IMR-90 (cell line): ENCODE data around the gene SLC6A12. TPM values are rescaled to one million over a fixed set of nuclear protein-coding genes. Genes with fewer than 3 reads are reported as not detected.

Experiments used
- ATAC-seq: fragments of 200-7000 bp; cut with Tn5 transposase; 2 replicates; pipeline ENCODE4 v1.9.1; 2020; ENCODE audit warnings: low read depth, mild to moderate bottlenecking, moderate library complexity
- BruUV-seq: library from RNA; stranded (reverse); fragments of 400-500 nt; replicated peaks from 2 replicates; lab custom pipeline; 2021; lab: Mats Ljungman, UMichigan
- CTCF ChIA-PET: fragments of 300-600 bp; formaldehyde crosslinking; extraction: SDS; loops from one replicate; lab custom pipeline; 2021; ENCODE audit warnings: antibody characterized with exemption; lab: Yijun Ruan, JAX
- POLR2A ChIA-PET: fragments of 300-600 bp; sonication (Branson Sonifier 250); formaldehyde crosslinking; loops from one replicate; lab custom pipeline; 2022; ENCODE audit warnings: antibody characterized with exemption; ENCODE audit not compliant: unreplicated experiment; lab: Charles Lee
- DNase-seq: peaks from one replicate; pipeline ENCODE4 v3.0.0; 2013
- H2AFZ ChIP-seq: replicated peaks from 2 replicates; pipeline ENCODE3; 2013; ENCODE audit warnings: low read length, mild to moderate bottlenecking; ENCODE audit not compliant: poor library complexity
- H2AK5ac ChIP-seq: 2 replicates; pipeline ENCODE4 v1.6.1; 2013; ENCODE audit warnings: low read depth, low read length, inconsistent platforms
- H2AK9ac ChIP-seq: replicated peaks from 2 replicates; pipeline ENCODE3; 2013; ENCODE audit warnings: mild to moderate bottlenecking, low read depth, low read length, moderate library complexity; ENCODE audit not compliant: poor library complexity
- H2BK120ac ChIP-seq: 2 replicates; pipeline ENCODE4 v1.6.1; 2013; ENCODE audit warnings: low read depth, low read length, inconsistent platforms
- H2BK15ac ChIP-seq: 3 replicates; pipeline ENCODE4 v1.6.1; 2013; ENCODE audit warnings: low read depth, low read length, inconsistent platforms
- H2BK20ac ChIP-seq: 2 replicates; pipeline ENCODE4 v1.6.1; 2013; ENCODE audit warnings: low read depth, mild to moderate bottlenecking, inconsistent platforms, low read length, moderate library complexity
- H2BK5ac ChIP-seq: 2 replicates; pipeline ENCODE4 v1.6.1; 2013; ENCODE audit warnings: mild to moderate bottlenecking, low read depth, low read length, inconsistent platforms; ENCODE audit not compliant: poor library complexity, severe bottlenecking
- H3K14ac ChIP-seq: replicated peaks from 2 replicates; pipeline ENCODE4 v1.6.1; 2013; ENCODE audit warnings: low read depth, low read length, inconsistent platforms
- H3K18ac ChIP-seq: 2 replicates; pipeline ENCODE4 v1.6.1; 2013; ENCODE audit warnings: low read depth, low read length, control low read depth
- H3K23ac ChIP-seq: 2 replicates; pipeline ENCODE4 v1.6.1; 2013; ENCODE audit warnings: low read depth, low read length, inconsistent platforms
- H3K27ac ChIP-seq: 2 replicates; pipeline ENCODE4 v1.5.1; 2013; ENCODE audit warnings: mild to moderate bottlenecking, control low read depth, low read length; ENCODE audit not compliant: insufficient read depth
- H3K27me3 ChIP-seq: 2 replicates; pipeline ENCODE4 v1.6.1; 2013; ENCODE audit warnings: low read length; ENCODE audit not compliant: control insufficient read depth, insufficient read depth
- H3K36me3 ChIP-seq: 2 replicates; pipeline ENCODE4 v1.6.1; 2013; ENCODE audit warnings: low read length, mixed read lengths; ENCODE audit not compliant: control insufficient read depth, insufficient read depth
- H3K4ac ChIP-seq: 2 replicates; pipeline ENCODE4 v1.6.1; 2013; ENCODE audit warnings: low read depth, low read length, inconsistent platforms
- H3K4me1 ChIP-seq: 2 replicates; pipeline ENCODE4 v1.6.1; 2013; ENCODE audit warnings: low read length, mixed read lengths; ENCODE audit not compliant: control insufficient read depth, insufficient read depth
- H3K4me2 ChIP-seq: 2 replicates; pipeline ENCODE4 v1.6.1; 2013; ENCODE audit warnings: low read depth, mild to moderate bottlenecking, control low read depth, low read length, moderate library complexity
- H3K4me3 ChIP-seq: 2 replicates; pipeline ENCODE4 v1.5.1; 2013; ENCODE audit warnings: low read depth, mild to moderate bottlenecking, control low read depth, low read length, moderate library complexity; ENCODE audit not compliant: insufficient read depth
- H3K56ac ChIP-seq: 2 replicates; pipeline ENCODE4 v1.6.1; 2013; ENCODE audit warnings: low read length, inconsistent platforms; ENCODE audit not compliant: insufficient read depth; ENCODE audit errors: extremely low read depth
- H3K79me1 ChIP-seq, 2 experiments: 2 replicates each; pipeline ENCODE4 v1.6.1; 2013; ENCODE audit warnings: low read length in 2 of 2, inconsistent platforms in 1 of 2, low read depth in 1 of 2
- H3K9ac ChIP-seq: 2 replicates; pipeline ENCODE4 v1.6.1; 2013; ENCODE audit warnings: low read depth, low read length, control low read depth
- H3K9me1 ChIP-seq: 2 replicates; pipeline ENCODE4 v1.6.1; 2013; ENCODE audit warnings: low read length, inconsistent platforms; ENCODE audit not compliant: insufficient read depth
- H3K9me3 ChIP-seq: 2 replicates; pipeline ENCODE4 v1.6.1; 2013; ENCODE audit warnings: low read length; ENCODE audit not compliant: control insufficient read depth, insufficient read depth
- H4K20me1 ChIP-seq: 2 replicates; pipeline ENCODE4 v1.6.1; 2013; ENCODE audit warnings: low read length, inconsistent platforms; ENCODE audit not compliant: insufficient read depth
- H4K5ac ChIP-seq: 2 replicates; pipeline ENCODE4 v1.6.1; 2013; ENCODE audit warnings: mild to moderate bottlenecking, low read depth, low read length, control low read depth
- H4K8ac ChIP-seq, 2 experiments: 2 replicates each; pipeline ENCODE4 v1.6.1; 2013; ENCODE audit warnings: low read depth in 2 of 2, low read length in 2 of 2, control low read depth in 1 of 2, inconsistent platforms in 1 of 2
- H4K91ac ChIP-seq: 2 replicates; pipeline ENCODE4 v1.6.1; 2013; ENCODE audit warnings: low read depth, low read length, inconsistent platforms; ENCODE audit not compliant: insufficient read depth
- BHLHE40 ChIP-seq: fragments of 150-350 bp; IDR thresholded peaks from 2 replicates; pipeline ENCODE4 v1.6.1; 2016; ENCODE audit warnings: mild to moderate bottlenecking, low read depth, low read length
- CEBPB ChIP-seq: IDR thresholded peaks from 2 replicates; pipeline ENCODE4 v1.6.1; 2012; ENCODE audit warnings: low read depth, low read length, improper control_type of control experiment
- CHD1 ChIP-seq: IDR thresholded peaks from 2 replicates; pipeline ENCODE4 v1.6.1; 2012; ENCODE audit warnings: low read depth, low read length, improper control_type of control experiment
- FOS ChIP-seq: fragments of 150-350 bp; IDR thresholded peaks from 2 replicates; pipeline ENCODE4 v1.6.1; 2016; ENCODE audit warnings: low read depth, low read length
- MAFK ChIP-seq: IDR thresholded peaks from 2 replicates; pipeline ENCODE4 v1.6.1; 2012; ENCODE audit warnings: low read depth, low read length, improper control_type of control experiment
- MAZ ChIP-seq: IDR thresholded peaks from 2 replicates; pipeline ENCODE4 v1.6.1; 2012; ENCODE audit warnings: low read depth, mild to moderate bottlenecking, low read length, improper control_type of control experiment, moderate library complexity, borderline replicate concordance
- MXI1 ChIP-seq: IDR thresholded peaks from 2 replicates; pipeline ENCODE4 v1.6.1; 2012; ENCODE audit warnings: low read depth, mild to moderate bottlenecking, low read length, moderate library complexity, borderline replicate concordance
- NFE2L2 ChIP-seq: fragments of 150-350 bp; IDR thresholded peaks from 2 replicates; pipeline ENCODE4 v1.6.1; 2016; ENCODE audit warnings: low read depth, mild to moderate bottlenecking, low read length
- POLR2A ChIP-seq: IDR thresholded peaks from 2 replicates; pipeline ENCODE4 v1.6.1; 2012; ENCODE audit warnings: mild to moderate bottlenecking, low read depth, low read length
- RAD21 ChIP-seq: IDR thresholded peaks from 2 replicates; pipeline ENCODE4 v1.6.1; 2012; ENCODE audit warnings: low read length, improper control_type of control experiment
- RCOR1 ChIP-seq: IDR thresholded peaks from 2 replicates; pipeline ENCODE4 v1.6.1; 2012; ENCODE audit warnings: mild to moderate bottlenecking, low read length, improper control_type of control experiment; ENCODE audit not compliant: insufficient replicate concordance
- RFX5 ChIP-seq: IDR thresholded peaks from 2 replicates; pipeline ENCODE4 v1.8.0; 2012; ENCODE audit warnings: low read depth, mild to moderate bottlenecking, low read length, moderate library complexity
- SMC3 ChIP-seq: fragments of 150-350 bp; IDR thresholded peaks from 2 replicates; pipeline ENCODE4 v1.6.1; 2016; ENCODE audit warnings: low read depth, mild to moderate bottlenecking, antibody characterized with exemption, low read length, moderate library complexity
- WGBS, 2 experiments: methylation state at CpG; one replicate each; pipeline versions ENCODE4 v1.1.5 to v1.1.7; 2013; ENCODE audit warnings: missing lambda C conversion rate in 2 of 2; ENCODE audit not compliant: insufficient read length in 1 of 2; ENCODE audit errors: extremely low coverage in 2 of 2; 5-methylcytosine and 5-hydroxymethylcytosine counted together
- dilution Hi-C: fragments of 300-500 bp; cut with HindIII; formaldehyde crosslinking; loops from one replicate; pipeline ENCODE4 v1.14.3; 2018; ENCODE audit warnings: low sequenced_read_pairs; ENCODE audit not compliant: unreplicated experiment
- in situ Hi-C: fragments of 300-500 bp; cut with MboI; formaldehyde crosslinking; loops from 3 replicates; pipeline ENCODE4 v1.14.3; 2019; ENCODE audit warnings: low sequenced_read_pairs, inconsistent platforms, mixed read lengths
- intact Hi-C: fragments of 100-400 bp; cut with micrococcal nuclease; formaldehyde crosslinking; loops from 2 replicates; pipeline ENCODE4 v1.10.0; 2022
- polyA plus RNA-seq, 3 experiments: library from polyadenylated mRNA; depleted of rRNA; stranded (reverse); fragments of >200 nt; gene quantifications; 2 replicates each; pipeline ENCODE4 v1.2.3, GENCODE V29; 2012; ENCODE audit warnings: low replicate concordance in 1 of 3
- total RNA-seq: library from RNA; depleted of rRNA; stranded (reverse); fragments of >200 nt; gene quantifications from 2 replicates; pipeline ENCODE4 v1.2.3, GENCODE V29; 2012
- TF ChIP-seq, protein P1 (sequence below): conservative IDR thresholded peaks from 2 replicates; pipeline ENCODE4 v1.5.1; 2012; ENCODE audit warnings: mild to moderate bottlenecking, low read depth, low read length, improper control_type of control experiment
- TF ChIP-seq, protein P2 (sequence below): fragments of 150-350 bp; IDR thresholded peaks from 2 replicates; pipeline ENCODE4 v1.6.1; 2017; ENCODE audit warnings: mild to moderate bottlenecking, antibody characterized with exemption, low read length, low read depth
- TF ChIP-seq, protein P3 (sequence below): fragments of 150-350 bp; IDR thresholded peaks from 2 replicates; pipeline ENCODE4 v1.6.1; 2016; ENCODE audit warnings: low read depth, mild to moderate bottlenecking, low read length, moderate library complexity, borderline replicate concordance

SLC6A12 gene
- total and polyA plus RNA-seq, 2 of the 4 experiments (the other 2 are of a cell fraction) = not detected

DNA sequence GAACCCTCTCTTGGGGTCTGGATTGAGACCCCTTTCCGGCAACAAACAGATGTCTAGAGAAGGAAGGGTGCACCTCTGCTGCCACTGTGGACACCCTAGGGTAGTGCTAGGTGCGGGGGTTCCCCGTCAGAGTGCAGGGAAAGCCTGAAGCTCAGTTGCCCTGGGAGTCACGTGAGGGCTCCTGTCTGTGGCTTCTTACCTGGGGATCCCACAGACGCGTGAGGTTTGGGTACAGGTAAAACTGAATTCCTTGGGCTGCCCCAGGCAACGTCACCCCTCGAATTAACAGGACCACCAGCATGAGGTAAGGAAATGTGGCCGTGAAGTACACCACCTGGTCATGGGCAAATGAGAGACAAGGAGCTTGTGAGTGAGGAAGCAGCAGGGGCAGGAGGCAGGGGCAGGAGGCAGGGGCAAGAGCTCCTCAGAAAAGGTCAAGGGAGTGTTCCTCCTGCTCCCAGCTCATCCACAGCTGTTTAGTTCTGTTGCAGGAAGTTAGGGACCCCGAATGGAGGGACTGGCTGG is 21.0 kb upstream of the SLC6A12 start:
- in situ Hi-C loops = no loop called here
- dilution Hi-C loops = no loop called here
- ChIA-PET CTCF (no interaction called here), POLR2A (no interaction called here)
- Histone ChIP-seq H4K8ac (no peak overlapping the region), H3K27ac (no peak overlapping the region), H3K4me1 (no peaks in the 10 kb centered on the region), H3K79me1 (no peaks in the 10 kb centered on the region), H2BK20ac (no peak overlapping the region), H4K5ac (no peak overlapping the region), H2AK9ac (no peak overlapping the region), H3K4ac (no peak overlapping the region), H3K36me3 (no peaks in the 10 kb centered on the region), H2BK15ac (no peak overlapping the region), H2BK5ac (no peak overlapping the region), H3K23ac (no peak overlapping the region), H3K9me1 (no peaks in the 10 kb centered on the region), H2AFZ (no peak overlapping the region), H2BK120ac (no peak overlapping the region), H3K56ac (no peak overlapping the region), H3K9me3 (peaks cover 18% of the 10 kb centered on the region), H4K91ac (no peak overlapping the region), H3K27me3 (peaks cover 43% of the 10 kb centered on the region), H4K20me1 (no peaks in the 10 kb centered on the region), H3K4me3 (no peak overlapping the region), H3K4me2 (no peak overlapping the region), H3K14ac (no peak overlapping the region), H3K18ac (no peak overlapping the region), H2AK5ac (no peak overlapping the region), H3K9ac (no peak overlapping the region)
- TF ChIP-seq RCOR1 (no peak), POLR2A (no peak), NFE2L2 (no peak), MAFK (no peak), MAZ (no peak), FOS (no peak), MXI1 (no peak), SMC3 (no peak), RAD21 (no peak), CEBPB (no peak), CHD1 (no peak), RFX5 (no peak), BHLHE40 (no peak)
- TF ChIP-seq, protein P1, sequence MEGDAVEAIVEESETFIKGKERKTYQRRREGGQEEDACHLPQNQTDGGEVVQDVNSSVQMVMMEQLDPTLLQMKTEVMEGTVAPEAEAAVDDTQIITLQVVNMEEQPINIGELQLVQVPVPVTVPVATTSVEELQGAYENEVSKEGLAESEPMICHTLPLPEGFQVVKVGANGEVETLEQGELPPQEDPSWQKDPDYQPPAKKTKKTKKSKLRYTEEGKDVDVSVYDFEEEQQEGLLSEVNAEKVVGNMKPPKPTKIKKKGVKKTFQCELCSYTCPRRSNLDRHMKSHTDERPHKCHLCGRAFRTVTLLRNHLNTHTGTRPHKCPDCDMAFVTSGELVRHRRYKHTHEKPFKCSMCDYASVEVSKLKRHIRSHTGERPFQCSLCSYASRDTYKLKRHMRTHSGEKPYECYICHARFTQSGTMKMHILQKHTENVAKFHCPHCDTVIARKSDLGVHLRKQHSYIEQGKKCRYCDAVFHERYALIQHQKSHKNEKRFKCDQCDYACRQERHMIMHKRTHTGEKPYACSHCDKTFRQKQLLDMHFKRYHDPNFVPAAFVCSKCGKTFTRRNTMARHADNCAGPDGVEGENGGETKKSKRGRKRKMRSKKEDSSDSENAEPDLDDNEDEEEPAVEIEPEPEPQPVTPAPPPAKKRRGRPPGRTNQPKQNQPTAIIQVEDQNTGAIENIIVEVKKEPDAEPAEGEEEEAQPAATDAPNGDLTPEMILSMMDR = no peak
- TF ChIP-seq, protein P2, sequence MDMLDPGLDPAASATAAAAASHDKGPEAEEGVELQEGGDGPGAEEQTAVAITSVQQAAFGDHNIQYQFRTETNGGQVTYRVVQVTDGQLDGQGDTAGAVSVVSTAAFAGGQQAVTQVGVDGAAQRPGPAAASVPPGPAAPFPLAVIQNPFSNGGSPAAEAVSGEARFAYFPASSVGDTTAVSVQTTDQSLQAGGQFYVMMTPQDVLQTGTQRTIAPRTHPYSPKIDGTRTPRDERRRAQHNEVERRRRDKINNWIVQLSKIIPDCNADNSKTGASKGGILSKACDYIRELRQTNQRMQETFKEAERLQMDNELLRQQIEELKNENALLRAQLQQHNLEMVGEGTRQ = no peak
- TF ChIP-seq, protein P3, sequence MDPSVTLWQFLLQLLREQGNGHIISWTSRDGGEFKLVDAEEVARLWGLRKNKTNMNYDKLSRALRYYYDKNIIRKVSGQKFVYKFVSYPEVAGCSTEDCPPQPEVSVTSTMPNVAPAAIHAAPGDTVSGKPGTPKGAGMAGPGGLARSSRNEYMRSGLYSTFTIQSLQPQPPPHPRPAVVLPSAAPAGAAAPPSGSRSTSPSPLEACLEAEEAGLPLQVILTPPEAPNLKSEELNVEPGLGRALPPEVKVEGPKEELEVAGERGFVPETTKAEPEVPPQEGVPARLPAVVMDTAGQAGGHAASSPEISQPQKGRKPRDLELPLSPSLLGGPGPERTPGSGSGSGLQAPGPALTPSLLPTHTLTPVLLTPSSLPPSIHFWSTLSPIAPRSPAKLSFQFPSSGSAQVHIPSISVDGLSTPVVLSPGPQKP = no peak
- no peak for ATAC-seq
- intact Hi-C loops = no loop called here
- no TSS peak for BruUV-seq
- WGBS, 2 experiments = 88% methylated on average over 3 of the region's 10 CpGs; no CpG with 5 or more reads in 1 of the 2 experiments
- DNase-seq = no peak
